MM.1S (cell line): ENCODE measurements around the gene ERC2.

Source experiments
- DNase-seq: peaks from one replicate; pipeline ENCODE4 v3.0.0-alpha.2; 2015
- H2AFZ ChIP-seq: fragments of 300-600 bp; sonication (generic); 2 replicates; pipeline ENCODE4 v1.6.0; 2016; ENCODE audit warnings: antibody characterized with exemption, low read length
- H3F3A ChIP-seq: fragments of 300-600 bp; sonication (generic); 2 replicates; pipeline ENCODE4 v1.6.1; 2016; ENCODE audit warnings: mild to moderate bottlenecking, antibody characterized with exemption, low read length, moderate library complexity, mixed read lengths; ENCODE audit not compliant: insufficient read depth
- H3K27ac ChIP-seq: fragments of 300-600 bp; sonication (generic); 2 replicates; pipeline ENCODE4 v1.5.1; 2016; ENCODE audit warnings: mild to moderate bottlenecking, low read length
- H3K27me3 ChIP-seq: fragments of 300-600 bp; sonication (generic); replicated peaks from 2 replicates; pipeline ENCODE4 v1.6.0; 2016; ENCODE audit warnings: low read length; ENCODE audit not compliant: insufficient read depth
- H3K36me3 ChIP-seq: fragments of 300-600 bp; sonication (generic); replicated peaks from 2 replicates; pipeline ENCODE4 v1.6.1; 2016; ENCODE audit warnings: mild to moderate bottlenecking, low read length, mixed read lengths; ENCODE audit not compliant: insufficient read depth
- H3K4me1 ChIP-seq: fragments of 300-600 bp; sonication (generic); 2 replicates; pipeline ENCODE4 v1.6.1; 2016; ENCODE audit warnings: low read length, mixed read lengths
- H3K4me2 ChIP-seq: fragments of 300-600 bp; sonication (generic); 2 replicates; pipeline ENCODE4 v1.6.0; 2016; ENCODE audit warnings: low read depth, low read length
- H3K4me3 ChIP-seq: fragments of 300-600 bp; sonication (generic); 2 replicates; pipeline ENCODE4 v1.5.1; 2016; ENCODE audit warnings: low read length, mixed read lengths
- H3K79me2 ChIP-seq: fragments of 300-600 bp; sonication (generic); 2 replicates; pipeline ENCODE4 v1.6.1; 2016; ENCODE audit warnings: mixed run types, low read length, mixed read lengths
- H3K9ac ChIP-seq: fragments of 300-600 bp; sonication (generic); 2 replicates; pipeline ENCODE4 v1.6.1; 2016; ENCODE audit warnings: low read length, mixed read lengths
- H3K9me2 ChIP-seq: fragments of 300-600 bp; sonication (generic); replicated peaks from 2 replicates; pipeline ENCODE4 v1.6.1; 2016; ENCODE audit warnings: mild to moderate bottlenecking, low read length, mixed read lengths; ENCODE audit not compliant: insufficient read depth
- H3K9me3 ChIP-seq: fragments of 300-600 bp; sonication (generic); replicated peaks from 2 replicates; pipeline ENCODE4 v1.6.1; 2016; ENCODE audit warnings: mild to moderate bottlenecking, low read length, mixed read lengths; ENCODE audit not compliant: insufficient read depth
- H4K20me1 ChIP-seq: fragments of 300-600 bp; sonication (generic); 2 replicates; pipeline ENCODE4 v1.6.1; 2016; ENCODE audit warnings: mild to moderate bottlenecking, low read length, moderate library complexity, mixed read lengths; ENCODE audit not compliant: insufficient read depth
- EZH2 ChIP-seq: fragments of 300-600 bp; sonication (generic); optimal IDR thresholded peaks from 2 replicates; pipeline ENCODE3; 2017; ENCODE audit warnings: low read depth, mild to moderate bottlenecking, antibody characterized with exemption, low read length, mixed read lengths
- EZH2phosphoT487 ChIP-seq: fragments of 300-600 bp; sonication (generic); IDR thresholded peaks from 2 replicates; pipeline ENCODE4 v1.6.1; 2018; ENCODE audit warnings: antibody characterized with exemption, low read length
- TF ChIP-seq, protein P1 (sequence below): fragments of 300-600 bp; sonication (generic); IDR thresholded peaks from 2 replicates; pipeline ENCODE4 v1.5.1; 2016; ENCODE audit warnings: antibody characterized with exemption, low read length, mixed read lengths

The ERC2 gene

GRCh38 chr3:55805169-55805568 is 663.1 kb downstream of the ERC2 start:
- H3K9ac ChIP-seq: no peak overlapping the region
- H3K27me3 ChIP-seq: no peaks in the 10 kb centered on the region
- no peak for DNase-seq
- H3F3A ChIP-seq: no peaks in the 10 kb centered on the region
- H3K9me3 ChIP-seq: no peaks in the 10 kb centered on the region
- no peak overlapping the region for H3K4me3 ChIP-seq
- no peak overlapping the region for H3K4me2 ChIP-seq
- no peaks in the 10 kb centered on the region for H3K79me2 ChIP-seq
- no peaks in the 10 kb centered on the region for H3K36me3 ChIP-seq
- TF ChIP-seq, protein P1, sequence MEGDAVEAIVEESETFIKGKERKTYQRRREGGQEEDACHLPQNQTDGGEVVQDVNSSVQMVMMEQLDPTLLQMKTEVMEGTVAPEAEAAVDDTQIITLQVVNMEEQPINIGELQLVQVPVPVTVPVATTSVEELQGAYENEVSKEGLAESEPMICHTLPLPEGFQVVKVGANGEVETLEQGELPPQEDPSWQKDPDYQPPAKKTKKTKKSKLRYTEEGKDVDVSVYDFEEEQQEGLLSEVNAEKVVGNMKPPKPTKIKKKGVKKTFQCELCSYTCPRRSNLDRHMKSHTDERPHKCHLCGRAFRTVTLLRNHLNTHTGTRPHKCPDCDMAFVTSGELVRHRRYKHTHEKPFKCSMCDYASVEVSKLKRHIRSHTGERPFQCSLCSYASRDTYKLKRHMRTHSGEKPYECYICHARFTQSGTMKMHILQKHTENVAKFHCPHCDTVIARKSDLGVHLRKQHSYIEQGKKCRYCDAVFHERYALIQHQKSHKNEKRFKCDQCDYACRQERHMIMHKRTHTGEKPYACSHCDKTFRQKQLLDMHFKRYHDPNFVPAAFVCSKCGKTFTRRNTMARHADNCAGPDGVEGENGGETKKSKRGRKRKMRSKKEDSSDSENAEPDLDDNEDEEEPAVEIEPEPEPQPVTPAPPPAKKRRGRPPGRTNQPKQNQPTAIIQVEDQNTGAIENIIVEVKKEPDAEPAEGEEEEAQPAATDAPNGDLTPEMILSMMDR: no peak
- TF ChIP-seq EZH2: no peak
- H3K27ac ChIP-seq: no peak overlapping the region
- no peaks in the 10 kb centered on the region for H3K4me1 ChIP-seq
- H4K20me1 ChIP-seq: no peaks in the 10 kb centered on the region
- no peak overlapping the region for H2AFZ ChIP-seq
- H3K9me2 ChIP-seq: no peaks in the 10 kb centered on the region

GRCh38 chr3:55804170-55805095 is 663.8 kb downstream of the ERC2 start:
- H4K20me1 ChIP-seq: no peaks in the 10 kb centered on the region
- H2AFZ ChIP-seq: no peak overlapping the region
- no peak overlapping the region for H3K4me3 ChIP-seq
- TF ChIP-seq EZH2 (no peak), EZH2phosphoT487 (no peak)
- TF ChIP-seq, protein P1: no peak
- no peaks in the 10 kb centered on the region for H3F3A ChIP-seq
- no peaks in the 10 kb centered on the region for H3K9me3 ChIP-seq
- no peaks in the 10 kb centered on the region for H3K4me1 ChIP-seq
- no peaks in the 10 kb centered on the region for H3K79me2 ChIP-seq
- no peak overlapping the region for H3K9ac ChIP-seq
- no peaks in the 10 kb centered on the region for H3K9me2 ChIP-seq
- DNase-seq: no peak
- H3K27ac ChIP-seq: no peak overlapping the region
- no peaks in the 10 kb centered on the region for H3K27me3 ChIP-seq
- H3K36me3 ChIP-seq: no peaks in the 10 kb centered on the region
- no peak overlapping the region for H3K4me2 ChIP-seq

DNA sequence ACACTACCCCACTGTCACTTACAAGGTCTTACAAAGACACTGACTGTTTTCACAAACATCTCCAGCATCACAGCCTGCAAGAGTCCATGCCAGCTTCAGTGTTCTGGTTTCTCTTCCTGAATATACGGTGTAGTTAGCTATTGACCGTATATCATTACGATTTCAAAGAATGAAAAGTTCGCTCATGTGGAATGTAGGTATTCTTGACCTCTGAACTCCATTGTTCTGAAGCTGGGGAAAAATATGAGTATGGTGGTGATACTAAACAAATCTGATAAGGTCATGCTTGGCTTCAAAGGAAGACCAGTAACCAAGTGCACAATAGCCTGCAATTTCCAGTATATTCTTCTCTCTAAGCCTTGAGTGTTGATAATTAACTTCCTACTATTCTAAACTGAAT is 665.5 kb downstream of the ERC2 start:
- Histone ChIP-seq H3K4me1 (no peaks in the 10 kb centered on the region), H4K20me1 (no peaks in the 10 kb centered on the region), H3K9me3 (no peaks in the 10 kb centered on the region), H3F3A (no peaks in the 10 kb centered on the region), H3K36me3 (no peaks in the 10 kb centered on the region), H3K27me3 (no peaks in the 10 kb centered on the region), H3K9ac (no peak overlapping the region), H3K4me3 (no peak overlapping the region), H3K4me2 (no peak overlapping the region), H3K9me2 (no peaks in the 10 kb centered on the region), H3K79me2 (no peaks in the 10 kb centered on the region), H2AFZ (no peak overlapping the region), H3K27ac (no peak overlapping the region)
- TF ChIP-seq, protein P1: no peak
- no peak for TF ChIP-seq EZH2phosphoT487
- no peak for TF ChIP-seq EZH2
- DNase-seq: no peak
